GM12874 (cell line): ENCODE measurements around the gene MGAT5B.

Experiments
- CTCF ChIP-seq: IDR thresholded peaks from 2 replicates; pipeline ENCODE4 v1.5.1; 2011; ENCODE audit warnings: low read depth, mild to moderate bottlenecking, control low read depth, low read length, moderate library complexity; ENCODE audit not compliant: insufficient read depth

Gene MGAT5B

GRCh38 chr17:76868176-76868668 is at the start of gene MGAT5B:
Gene MGAT5B (plus strand): TSS chr17:76868404. CDS start chr17:76869030, 626 bp downstream.
- peak; percentile 90 for TF ChIP-seq CTCF

GRCh38 chr17:76820039-76820438 is 48.2 kb upstream of the MGAT5B start:
- no peak for TF ChIP-seq CTCF

GRCh38 chr17:76820561-76820960 is 47.6 kb upstream of the MGAT5B start:
- TF ChIP-seq CTCF: no peak

- TF ChIP-seq CTCF: no peak
Observed at GRCh38 chr17:76822184-76822778, 45.9 kb upstream of the MGAT5B start.

- TF ChIP-seq CTCF: no peak
Observed at GRCh38 chr17:76824093-76824492, 44.1 kb upstream of the MGAT5B start.

GRCh38 chr17:76826330-76827068 is 41.7 kb upstream of the MGAT5B start:
- no peak for TF ChIP-seq CTCF

GRCh38 chr17:76827736-76828135 is 40.5 kb upstream of the MGAT5B start:
- no peak for TF ChIP-seq CTCF
